HG03565 (cell line): ENCODE measurements around the gene IL18RAP.

Experiments used
- ATAC-seq: cut with Tn5 transposase; IDR thresholded peaks from one replicate; pipeline ENCODE4 v1.9.1; 2021; ENCODE audit warnings: mild to moderate bottlenecking, moderate library complexity; ENCODE audit not compliant: unreplicated experiment

IL18RAP gene

GRCh38 chr2:102422910-102423309, at the start of gene IL18RAP:
IL18RAP (plus strand) TSS chr2:102423160; CDS start chr2:102423278, 118 bp downstream.
- ATAC-seq = no peak

- no peak for ATAC-seq
Measured at GRCh38 chr2:102376052-102376591, 46.8 kb upstream of the IL18RAP start.

- no peak for ATAC-seq
Measured at GRCh38 chr2:102383722-102384121, 39.2 kb upstream of the IL18RAP start.

DNA sequence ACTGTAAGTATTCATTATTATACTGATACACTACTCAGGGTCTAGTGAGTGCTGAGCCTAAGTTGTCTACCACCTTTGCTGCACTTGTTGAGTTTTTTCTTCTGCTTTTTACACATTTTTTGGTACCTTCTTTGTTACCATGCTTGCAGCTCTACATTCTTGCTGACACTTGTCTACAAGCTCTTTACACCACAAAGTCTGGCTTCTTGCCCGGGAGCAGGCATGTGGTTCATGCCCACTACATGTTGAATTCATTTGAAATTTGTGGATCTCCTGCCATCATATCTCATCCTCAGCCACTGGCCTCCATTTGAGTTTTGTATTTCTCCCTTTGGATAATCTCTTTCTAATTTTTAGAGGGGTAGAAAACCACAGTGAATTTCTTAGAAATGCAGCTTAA, 37.4 kb upstream of the IL18RAP start:
- ATAC-seq = no peak

DNA sequence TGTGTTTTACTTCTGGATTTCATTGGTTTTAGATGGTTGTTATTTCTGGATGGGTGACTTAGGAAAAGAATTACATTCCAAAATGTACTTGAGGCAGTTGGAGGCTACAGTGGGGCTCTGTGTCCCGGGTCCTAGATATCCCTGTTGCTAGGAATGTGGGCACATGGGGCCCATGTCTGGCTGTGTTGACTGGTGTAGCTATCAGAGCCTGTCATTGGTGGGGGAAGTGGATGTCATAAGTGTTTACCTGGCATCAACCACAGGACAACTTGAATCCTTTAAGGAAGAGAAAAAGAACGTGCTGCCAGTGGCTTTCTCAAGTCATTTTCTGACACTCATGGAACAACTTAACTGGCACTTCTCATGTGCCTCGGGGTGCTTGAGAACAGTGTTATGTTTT, 37.0 kb upstream of the IL18RAP start:
- ATAC-seq = no peak

DNA sequence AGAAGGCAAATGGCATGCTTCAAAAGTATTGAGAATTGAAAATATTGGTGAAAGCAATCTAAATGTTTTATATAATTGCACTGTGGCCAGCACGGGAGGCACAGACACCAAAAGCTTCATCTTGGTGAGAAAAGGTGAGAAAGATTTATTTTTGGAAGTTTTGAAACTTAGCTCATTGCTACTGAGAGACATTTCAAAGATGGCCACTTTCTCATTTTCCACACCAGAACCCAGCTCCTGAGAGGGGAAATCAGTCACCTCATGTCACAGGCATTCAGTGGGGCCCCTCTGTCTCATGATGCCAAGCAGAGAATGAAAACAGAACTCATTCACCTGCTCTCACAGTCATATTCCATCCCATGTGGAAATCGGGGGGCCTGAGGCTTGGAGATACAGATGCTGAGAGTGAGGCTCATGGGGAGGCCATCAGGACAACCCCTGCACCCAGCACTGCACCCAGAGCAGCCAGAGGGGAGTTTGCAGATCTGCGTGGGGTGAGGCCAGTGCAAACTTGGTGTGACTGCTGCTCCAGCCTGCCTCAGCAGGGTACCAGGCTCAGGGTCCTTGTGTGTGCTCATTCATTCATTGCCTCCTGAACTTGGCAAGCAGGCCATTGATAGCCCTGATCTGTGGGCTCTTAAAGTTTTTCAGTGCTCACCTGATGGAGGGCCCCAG, 36.0 kb upstream of the IL18RAP start:
- ATAC-seq = peak; percentile 30

DNA sequence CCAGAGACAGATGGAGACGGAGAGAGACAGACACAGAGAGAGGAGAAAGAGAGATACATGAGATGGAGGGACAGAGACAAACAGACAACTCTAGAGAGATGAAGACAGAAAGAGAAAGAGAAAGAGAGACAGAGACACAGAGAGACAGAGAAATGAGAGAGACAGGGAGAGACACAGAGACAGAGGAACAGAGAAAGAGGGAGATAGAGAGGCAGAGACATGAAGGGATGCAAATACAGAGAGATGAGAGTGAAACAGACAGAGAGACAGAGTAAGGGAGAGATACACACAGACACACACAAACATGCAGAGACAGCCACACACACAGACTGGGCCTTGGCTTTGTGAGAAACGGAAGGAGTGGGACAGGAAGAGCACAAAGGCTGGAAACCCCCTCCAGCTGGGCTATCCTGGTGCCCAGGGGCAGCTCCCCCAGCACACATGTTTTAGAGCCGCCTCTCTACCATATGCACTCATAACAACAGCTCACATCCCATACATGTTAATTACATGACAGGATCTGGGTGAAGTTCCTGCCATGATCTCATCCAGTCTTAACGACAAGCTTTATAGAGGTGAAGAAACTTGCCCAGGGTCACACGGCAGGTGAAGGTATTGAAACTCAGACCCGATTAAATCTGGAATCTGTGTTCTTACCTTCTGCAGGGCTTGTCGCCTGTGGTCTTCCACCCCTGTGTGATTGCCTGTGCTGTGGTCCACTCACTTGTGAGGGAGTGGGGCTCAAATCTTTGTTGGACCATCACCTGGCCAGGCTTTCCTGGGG, 35.0 kb upstream of the IL18RAP start:
- ATAC-seq = no peak

DNA sequence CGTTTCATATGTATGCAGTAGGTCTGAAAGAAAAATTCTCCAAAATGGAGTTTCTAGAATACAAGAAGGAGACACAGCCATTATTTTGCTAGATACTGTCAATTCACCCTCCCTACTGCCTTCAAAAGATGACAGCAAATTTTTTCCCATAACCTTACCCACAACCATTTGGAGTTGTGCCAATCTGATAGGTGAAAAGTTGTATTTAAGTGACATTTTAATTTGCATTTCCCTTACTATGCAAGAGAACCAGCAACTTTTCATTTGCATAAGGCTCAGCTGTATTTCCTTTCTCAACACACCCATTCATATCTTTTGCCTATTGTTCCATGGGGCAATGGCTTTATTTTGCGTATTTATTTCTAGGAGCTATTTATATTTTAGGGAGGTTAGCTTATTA, 31.4 kb upstream of the IL18RAP start:
- no peak for ATAC-seq

DNA sequence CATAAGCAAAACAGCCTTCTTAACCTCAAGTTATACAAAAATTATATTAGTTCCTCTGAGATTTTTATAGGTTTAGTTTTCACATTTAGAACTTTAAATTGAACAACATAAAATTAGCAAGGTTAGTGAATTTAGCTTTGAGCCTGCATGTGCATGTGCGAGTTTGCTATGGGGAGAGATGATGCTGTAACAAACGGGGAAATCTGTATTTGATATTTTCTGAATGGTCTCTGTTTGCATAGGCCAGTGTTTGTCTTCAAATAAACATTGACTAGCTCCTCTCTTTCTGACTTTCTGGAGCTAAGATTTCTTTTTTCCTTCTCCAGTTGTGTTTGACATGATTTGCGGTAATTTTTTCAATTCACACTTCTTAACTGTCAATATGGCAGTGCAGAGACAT, 30.9 kb upstream of the IL18RAP start:
- no peak for ATAC-seq

DNA sequence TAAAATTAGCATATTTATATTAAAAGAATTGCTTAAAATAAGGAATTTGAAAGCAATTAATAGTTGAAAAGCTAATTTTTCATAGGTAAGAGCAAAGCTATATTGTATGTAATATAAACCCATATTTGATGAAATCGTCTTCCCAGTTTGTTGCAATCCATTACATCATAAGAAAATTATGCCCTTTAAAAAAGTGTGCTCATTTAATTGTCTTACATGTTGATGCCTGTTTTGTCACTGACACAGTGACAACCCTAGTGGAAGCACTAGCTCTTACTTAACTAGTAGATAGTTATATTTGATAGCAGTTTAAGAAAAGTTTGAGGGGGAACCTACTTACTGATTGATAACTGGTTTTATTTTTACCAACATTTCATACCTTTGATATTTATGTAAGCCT, 30.0 kb upstream of the IL18RAP start:
- ATAC-seq = no peak

- no peak for ATAC-seq
Measured at GRCh38 chr2:102396012-102396411, 26.9 kb upstream of the IL18RAP start.

GRCh38 chr2:102397209-102397608, 25.8 kb upstream of the IL18RAP start:
- ATAC-seq = no peak

- no peak for ATAC-seq
Measured at GRCh38 chr2:102399499-102400141, 23.3 kb upstream of the IL18RAP start.

DNA sequence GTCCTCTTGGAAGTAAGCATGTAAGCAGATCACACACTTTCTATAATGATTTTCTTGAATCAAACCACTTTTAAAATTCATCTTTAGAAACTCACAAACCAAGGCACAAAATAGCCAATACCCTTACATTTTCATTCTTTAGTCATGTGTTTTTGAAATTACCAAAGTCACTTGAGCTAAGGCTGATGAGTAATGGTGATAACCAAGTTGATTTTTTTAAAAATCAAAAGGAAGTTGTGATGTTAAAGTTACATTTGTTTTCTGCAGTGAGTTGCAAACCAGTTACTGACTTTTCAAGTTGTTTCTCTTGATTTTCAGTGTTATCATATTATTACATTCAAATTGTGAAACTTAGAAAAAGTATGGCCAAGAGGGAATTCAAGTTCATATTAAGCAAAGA, 21.5 kb upstream of the IL18RAP start:
- ATAC-seq = no peak

GRCh38 chr2:102401865-102402264, 21.1 kb upstream of the IL18RAP start:
- no peak for ATAC-seq

DNA sequence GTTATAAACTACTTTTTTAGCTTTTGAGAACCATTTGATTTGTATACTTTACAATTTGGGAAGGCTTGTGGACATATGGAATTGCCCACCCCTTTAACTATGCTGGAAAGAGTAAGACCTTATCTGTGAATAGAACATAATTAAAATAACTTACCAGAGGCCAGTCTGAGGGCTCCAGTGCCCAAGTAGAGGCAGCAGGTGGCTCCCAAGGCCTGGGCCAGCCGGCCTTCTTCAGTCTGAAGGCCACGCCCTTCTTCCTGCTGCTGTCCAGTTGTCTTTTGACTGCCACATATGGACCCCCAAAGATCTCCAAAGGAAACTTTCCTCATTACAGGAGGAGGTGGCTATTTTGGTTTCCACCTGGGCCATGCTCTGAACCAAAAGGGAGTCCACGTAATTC, 12.0 kb upstream of the IL18RAP start:
- no peak for ATAC-seq

GRCh38 chr2:102412199-102412598, 10.8 kb upstream of the IL18RAP start:
- no peak for ATAC-seq

GRCh38 chr2:102417946-102418345, 5.0 kb upstream of the IL18RAP start:
- ATAC-seq = peak; percentile 31

DNA sequence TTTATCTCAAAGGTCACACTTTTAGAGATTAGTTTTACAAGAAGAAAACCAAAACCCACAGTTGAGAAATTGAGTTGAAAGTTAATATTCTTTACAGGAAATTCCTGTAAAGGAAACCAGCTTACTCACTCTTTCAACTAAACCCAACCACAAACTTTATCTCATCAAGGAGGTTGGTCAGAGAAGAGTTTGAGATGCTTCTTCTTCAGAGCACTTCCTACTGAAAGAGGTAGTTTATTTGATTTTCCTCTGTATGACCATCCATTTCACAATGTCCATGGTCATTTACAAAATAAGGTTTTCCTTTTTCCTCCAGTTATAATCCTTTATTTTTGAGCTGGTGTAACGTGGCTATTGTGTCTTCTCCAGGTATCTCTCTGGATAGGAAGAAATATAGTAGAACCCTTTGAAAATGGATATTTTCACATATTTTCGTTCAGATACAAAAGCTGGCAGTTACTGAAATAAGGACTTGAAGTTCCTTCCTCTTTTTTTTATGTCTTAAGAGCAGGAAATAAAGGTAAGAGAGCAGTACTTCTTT, 4.5 kb upstream of the IL18RAP start:
- peak; percentile 89 for ATAC-seq

- no peak for ATAC-seq
Measured at GRCh38 chr2:102420290-102420689, 2.7 kb upstream of the IL18RAP start.
